Keratinocyte (primary cell): ENCODE results near the gene HOXC6. TPM values are rescaled to one million over a fixed set of nuclear protein-coding genes. Genes with fewer than 3 reads are reported as not detected.

Source experiments
- DNase-seq: peaks from one replicate; pipeline ENCODE4 v3.0.0-alpha.2; 2011; ENCODE audit warnings: low read depth, missing footprints, low spot score
- FAIRE-seq: peaks from 2 replicates; lab custom pipeline; 2011; peaks lifted over from hg19 to GRCh38; lab: Jason Lieb, UNC
- H2AFZ ChIP-seq: 2 replicates; pipeline ENCODE4 v1.6.0; 2012; ENCODE audit warnings: low read length, control low read depth, inconsistent platforms; ENCODE audit not compliant: control insufficient read depth
- H3K27ac ChIP-seq: 2 replicates; pipeline ENCODE4 v1.5.1; 2011; ENCODE audit warnings: low read length; ENCODE audit not compliant: control insufficient read depth, insufficient read depth
- H3K27me3 ChIP-seq: 3 replicates; pipeline ENCODE4 v1.6.0; 2011; ENCODE audit warnings: low read length; ENCODE audit not compliant: control insufficient read depth, insufficient read depth; ENCODE audit errors: extremely low read depth
- H3K36me3 ChIP-seq, 2 experiments: 2 replicates in 1 of 2; 3 replicates in 1 of 2; pipeline ENCODE4 v1.5.1; 2011; ENCODE audit warnings: low read length in 2 of 2, mild to moderate bottlenecking in 1 of 2; ENCODE audit not compliant: control insufficient read depth in 2 of 2, insufficient read depth in 2 of 2; ENCODE audit errors: extremely low read depth in 1 of 2
- H3K4me1 ChIP-seq: 3 replicates; pipeline ENCODE4 v1.5.1; 2011; ENCODE audit warnings: low read length; ENCODE audit not compliant: control insufficient read depth, insufficient read depth; ENCODE audit errors: extremely low read depth
- H3K4me2 ChIP-seq: 3 replicates; pipeline ENCODE4 v1.6.0; 2011; ENCODE audit warnings: low read depth, low read length; ENCODE audit not compliant: control insufficient read depth, insufficient read depth; ENCODE audit errors: extremely low read depth
- H3K4me3 ChIP-seq, 3 experiments: fragments of 200-600 bp in 1 of 3; sonication (generic) in 1 of 3; 2 replicates in 2 of 3; 3 replicates in 1 of 3; pipeline ENCODE4 v1.5.1; 2011 to 2016; ENCODE audit warnings: low read length in 3 of 3, mild to moderate bottlenecking in 3 of 3, control low read depth in 2 of 3, inconsistent platforms in 1 of 3, low read depth in 1 of 3, mixed read lengths in 1 of 3, mixed run types in 1 of 3, moderate library complexity in 1 of 3; ENCODE audit not compliant: control insufficient read depth in 2 of 3, insufficient read depth in 2 of 3; ENCODE audit errors: extremely low read depth in 1 of 3
- H3K79me2 ChIP-seq: 2 replicates; pipeline ENCODE4 v1.6.0; 2012; ENCODE audit warnings: low read length; ENCODE audit not compliant: control insufficient read depth, insufficient read depth
- H3K9ac ChIP-seq: 3 replicates; pipeline ENCODE4 v1.6.0; 2011; ENCODE audit warnings: low read length; ENCODE audit not compliant: control insufficient read depth, insufficient read depth; ENCODE audit errors: extremely low read depth
- H3K9me1 ChIP-seq: 3 replicates; pipeline ENCODE4 v1.6.0; 2011; ENCODE audit warnings: low read length; ENCODE audit not compliant: control insufficient read depth, insufficient read depth; ENCODE audit errors: extremely low read depth
- H3K9me3 ChIP-seq: 2 replicates; pipeline ENCODE4 v1.5.1; 2012; ENCODE audit warnings: low read depth, low read length; ENCODE audit not compliant: control insufficient read depth
- H4K20me1 ChIP-seq: 3 replicates; pipeline ENCODE4 v1.6.0; 2011; ENCODE audit warnings: low read length; ENCODE audit not compliant: control insufficient read depth, insufficient read depth; ENCODE audit errors: extremely low read depth
- EZH2 ChIP-seq: IDR thresholded peaks from one replicate; pipeline ENCODE4 v1.6.1; 2012; ENCODE audit warnings: inconsistent platforms, mild to moderate bottlenecking, low read length, moderate library complexity
- dilution Hi-C: fragments of 300-500 bp; cut with MboI; formaldehyde crosslinking; loops from one replicate; pipeline ENCODE4 v1.7.0; 2020; ENCODE audit warnings: low sequenced_read_pairs; ENCODE audit not compliant: extremely low pct_ligation_motif_present
- polyA plus RNA-seq, 5 experiments: library from polyadenylated mRNA; depleted of rRNA in 3 of 5; stranded (reverse) in 3 of 5; stranded (forward) in 1 of 5; unstranded in 1 of 5; fragments of >200 nt; gene quantifications; 1 replicate in 1 of 5; 2 replicates in 3 of 5; 3 replicates in 1 of 5; pipeline versions ENCODE4 v1.2.1 to v1.2.3, GENCODE V29; 2011 to 2012; ENCODE audit warnings: missing spikeins in 2 of 5, low read depth in 1 of 5, low replicate concordance in 1 of 5
- TF ChIP-seq, protein P1 (sequence below), 3 experiments: IDR thresholded peaks in 1 of 3; conservative IDR thresholded peaks in 1 of 3; optimal IDR thresholded peaks in 1 of 3; 2 replicates in 2 of 3; 3 replicates in 1 of 3; pipeline versions ENCODE3 to v1.5.1; 2011; ENCODE audit warnings: low read length in 3 of 3, mild to moderate bottlenecking in 3 of 3, moderate library complexity in 2 of 3, control low read depth in 1 of 3, inconsistent platforms in 1 of 3; ENCODE audit not compliant: insufficient read depth in 2 of 3; ENCODE audit errors: extremely low read depth in 1 of 3

Gene HOXC6
- polyA plus RNA-seq, 1 donor (not counting 4 experiments of a cell fraction or from before 2014, with no cell fraction given): 4.7 TPM

DNA sequence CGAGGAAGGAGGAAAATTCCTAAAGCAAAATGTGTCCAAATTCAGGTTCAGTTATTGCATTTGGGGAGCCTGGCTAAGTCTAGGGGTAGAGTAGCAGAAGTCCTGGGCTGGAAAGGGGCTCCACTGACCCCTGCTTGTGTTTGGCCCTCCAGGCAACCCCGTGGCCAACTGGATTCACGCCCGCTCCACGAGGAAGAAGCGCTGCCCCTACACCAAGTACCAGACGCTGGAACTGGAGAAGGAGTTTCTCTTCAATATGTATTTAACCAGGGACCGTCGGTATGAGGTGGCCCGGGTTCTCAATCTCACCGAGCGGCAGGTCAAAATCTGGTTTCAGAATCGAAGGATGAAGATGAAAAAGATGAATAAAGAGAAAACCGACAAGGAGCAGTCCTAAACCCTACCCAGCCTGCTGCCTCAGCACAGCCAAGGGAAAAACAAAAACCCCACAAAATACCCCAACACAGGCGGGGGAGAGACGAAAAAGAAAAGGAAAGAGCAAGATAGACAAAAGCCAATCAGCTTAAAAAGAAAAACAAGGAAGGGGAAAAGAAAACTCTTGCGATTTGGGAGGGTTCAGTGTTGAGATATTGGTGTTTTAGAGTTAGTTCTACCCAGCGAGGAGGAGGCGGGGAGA lies 25.8 kb upstream of the HOXC6 start:
- H4K20me1 ChIP-seq: no peaks in the 10 kb centered on the region
- no peak overlapping the region for H3K27ac ChIP-seq
- H2AFZ ChIP-seq: no peak overlapping the region
- H3K4me3 ChIP-seq: no peak overlapping the region
- peaks cover 53% of the 10 kb centered on the region for H3K79me2 ChIP-seq
- FAIRE-seq (no peak), DNase-seq (no peak)
- H3K4me2 ChIP-seq: no peak overlapping the region
- no peaks in the 10 kb centered on the region for H3K27me3 ChIP-seq
- TF ChIP-seq, protein P1, sequence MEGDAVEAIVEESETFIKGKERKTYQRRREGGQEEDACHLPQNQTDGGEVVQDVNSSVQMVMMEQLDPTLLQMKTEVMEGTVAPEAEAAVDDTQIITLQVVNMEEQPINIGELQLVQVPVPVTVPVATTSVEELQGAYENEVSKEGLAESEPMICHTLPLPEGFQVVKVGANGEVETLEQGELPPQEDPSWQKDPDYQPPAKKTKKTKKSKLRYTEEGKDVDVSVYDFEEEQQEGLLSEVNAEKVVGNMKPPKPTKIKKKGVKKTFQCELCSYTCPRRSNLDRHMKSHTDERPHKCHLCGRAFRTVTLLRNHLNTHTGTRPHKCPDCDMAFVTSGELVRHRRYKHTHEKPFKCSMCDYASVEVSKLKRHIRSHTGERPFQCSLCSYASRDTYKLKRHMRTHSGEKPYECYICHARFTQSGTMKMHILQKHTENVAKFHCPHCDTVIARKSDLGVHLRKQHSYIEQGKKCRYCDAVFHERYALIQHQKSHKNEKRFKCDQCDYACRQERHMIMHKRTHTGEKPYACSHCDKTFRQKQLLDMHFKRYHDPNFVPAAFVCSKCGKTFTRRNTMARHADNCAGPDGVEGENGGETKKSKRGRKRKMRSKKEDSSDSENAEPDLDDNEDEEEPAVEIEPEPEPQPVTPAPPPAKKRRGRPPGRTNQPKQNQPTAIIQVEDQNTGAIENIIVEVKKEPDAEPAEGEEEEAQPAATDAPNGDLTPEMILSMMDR (optimal IDR thresholded peaks at IDR 0.05 in 1 of 3, IDR thresholded peaks at IDR 0.05 in 1 of 3, conservative IDR thresholded peaks at IDR 0.05 in 1 of 3; ENCODE audit: extremely low read depth in 1 of 3, insufficient read depth in 2 of 3, low read length in 3 of 3): no peak
- no peak for TF ChIP-seq EZH2
- no peaks in the 10 kb centered on the region for H3K9me1 ChIP-seq
- dilution Hi-C loops: no loop called here
- H3K4me1 ChIP-seq: peaks cover 23% of the 10 kb centered on the region
- H3K36me3 ChIP-seq: peaks cover 2 to 6% of the 10 kb centered on the region in 2 experiments
- H3K9ac ChIP-seq: no peak overlapping the region
- no peaks in the 10 kb centered on the region for H3K9me3 ChIP-seq

GRCh38 chr12:54002915-54003389 lies 25.3 kb upstream of the HOXC6 start:
- H3K79me2 ChIP-seq: peaks cover 52% of the 10 kb centered on the region
- dilution Hi-C loops: no loop called here
- H3K9me3 ChIP-seq: no peaks in the 10 kb centered on the region
- FAIRE-seq: no peak
- no peaks in the 10 kb centered on the region for H3K9me1 ChIP-seq
- H4K20me1 ChIP-seq: no peaks in the 10 kb centered on the region
- TF ChIP-seq EZH2: no peak
- TF ChIP-seq, protein P1 (optimal IDR thresholded peaks at IDR 0.05 in 1 of 3, IDR thresholded peaks at IDR 0.05 in 1 of 3, conservative IDR thresholded peaks at IDR 0.05 in 1 of 3; ENCODE audit: extremely low read depth in 1 of 3, insufficient read depth in 2 of 3, low read length in 3 of 3): no peak
- H3K27ac ChIP-seq: no peak overlapping the region
- DNase-seq: no peak
- H2AFZ ChIP-seq: no peak overlapping the region
- H3K36me3 ChIP-seq: peaks cover 2 to 6% of the 10 kb centered on the region in 2 experiments
- H3K4me3 ChIP-seq: no peak overlapping the region
- H3K9ac ChIP-seq: no peak overlapping the region
- H3K4me1 ChIP-seq: peaks cover 18% of the 10 kb centered on the region
- no peak overlapping the region for H3K4me2 ChIP-seq
- no peaks in the 10 kb centered on the region for H3K27me3 ChIP-seq
